ENCODE data around the gene P3H1. TPM values are rescaled to one million over a fixed set of nuclear protein-coding genes. Genes with fewer than 3 reads are reported as not detected.

Gene P3H1
- polyA plus RNA-seq, 1 of the 3 experiments (the other 2 are of a cell fraction): 66.8 TPM

- WGBS (ENCODE audit: low lambda C conversion rate): 94% methylated on average over 31 of the region's 54 CpGs
- Histone ChIP-seq H3K9me3 (no peaks in the 10 kb centered on the region), H3K79me2 (ENCODE audit: insufficient read depth) (no peaks in the 10 kb centered on the region; the same call in 1 of the 2 replicates), H3K36me3 (replicated peaks in 1 of 2; ENCODE audit: control insufficient read depth in 1 of 2, insufficient read depth in 2 of 2, low read length in 1 of 2) (peaks cover 13 to 18% of the 10 kb centered on the region in 2 experiments), H3K27me3 (ENCODE audit: insufficient read depth) (no peaks in the 10 kb centered on the region), H3F3A (replicated peaks; ENCODE audit: insufficient read depth) (no peaks in the 10 kb centered on the region), H4K20me1 (ENCODE audit: insufficient read depth) (no peaks in the 10 kb centered on the region), H2AFZ (ENCODE audit: low read depth) (no peak within 1 kb of the TSS), H3K4me3 (ENCODE audit: low read depth in 2 of 2, low read length in 1 of 2) (no peak within 1 kb of the TSS), H3K9ac (no peak within 1 kb of the TSS), H3K9me2 (no peaks in the 10 kb centered on the region), H3K27ac (ENCODE audit: low read depth in 2 of 2, low read length in 1 of 2) (no peak within 1 kb of the TSS), H3K4me2 (no peak within 1 kb of the TSS), H3K4me1 (ENCODE audit: control insufficient read depth in 1 of 2, insufficient read depth in 2 of 2, low read depth in 1 of 2, low read length in 1 of 2) (peaks cover 0 to 6% of the 10 kb centered on the region in 2 experiments; a peak in 1 of 4 replicates)
- DNase-seq: peak; percentile 27
- TF ChIP-seq GATA2 (CRISPR knock-in tag; IDR thresholded peaks at IDR 0.05): no peak
- no peak for TF ChIP-seq POLR2AphosphoS5 (IDR thresholded peaks at IDR 0.05; ENCODE audit: low read depth, low read length)
- TF ChIP-seq RAD21 (IDR thresholded peaks at IDR 0.05; ENCODE audit: low read length): no peak
- no peak for TF ChIP-seq JUND (IDR thresholded peaks at IDR 0.05)
- TF ChIP-seq TCF12 (IDR thresholded peaks at IDR 0.05): no peak
- CTCF ChIA-PET: interaction anchor here (4.4 kb wide), 1 partner anchor 289 kb away, joined by 33 read pairs; no protein-coding TSS in a partner anchor
- POLR2A ChIA-PET: interaction anchor here (2.4 kb wide), 1 partner anchor 18 kb away, joined by 7 read pairs; the partner anchor contains the start of genes C1orf50 and P3H1
Measured at GRCh38 chr1:42784946-42785693, 18.3 kb upstream of the P3H1 start, which contains the start of gene TMEM269. Gene TMEM269 (plus strand): TSS chr1:42784991. CDS start chr1:42789894, 4,903 bp downstream.

DNA sequence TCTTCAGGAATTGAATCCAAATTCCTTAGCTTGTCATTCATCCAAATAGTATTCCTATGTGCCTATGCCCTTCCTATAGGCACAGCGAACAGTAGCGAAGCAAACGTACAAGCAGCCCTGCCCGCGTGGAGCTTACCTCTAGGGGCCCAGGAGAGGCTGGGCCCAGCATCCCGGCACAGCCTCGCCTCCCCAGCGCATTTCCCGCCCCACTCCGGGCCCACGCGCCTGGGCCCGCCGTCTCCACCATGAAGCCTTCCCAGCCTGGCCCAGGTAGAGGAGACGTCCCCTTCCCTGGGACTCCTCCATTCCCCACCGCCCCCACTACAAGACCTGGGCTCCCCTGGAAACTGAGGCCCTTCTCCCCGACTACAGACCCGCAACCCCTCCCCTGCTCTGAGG lies 17.7 kb upstream of the P3H1 start:
- WGBS (ENCODE audit: low lambda C conversion rate): over 99% methylated on average over 18 of the region's 18 CpGs
- ChIA-PET CTCF (interaction anchor here (4.4 kb wide), 1 partner anchor 289 kb away, joined by 33 read pairs; no protein-coding TSS in a partner anchor), POLR2A (interaction anchor here (2.4 kb wide), 1 partner anchor 18 kb away, joined by 7 read pairs; the partner anchor contains the start of genes C1orf50 and P3H1)

More for the DNA sequence above, 17.7 kb upstream of the P3H1 start:
- no peak overlapping the region for H3K9ac ChIP-seq
- H3K4me3 ChIP-seq (ENCODE audit: low read depth in 2 of 2, low read length in 1 of 2): no peak overlapping the region
- H3K79me2 ChIP-seq (ENCODE audit: insufficient read depth): no peaks in the 10 kb centered on the region; the same call in 1 of the 2 replicates
- no peak overlapping the region for H3K4me2 ChIP-seq
- no peak overlapping the region for H3K27ac ChIP-seq (ENCODE audit: low read depth in 2 of 2, low read length in 1 of 2)
- H4K20me1 ChIP-seq (ENCODE audit: insufficient read depth): no peaks in the 10 kb centered on the region
- H3K9me3 ChIP-seq: no peaks in the 10 kb centered on the region
- H3K4me1 ChIP-seq (ENCODE audit: control insufficient read depth in 1 of 2, insufficient read depth in 2 of 2, low read depth in 1 of 2, low read length in 1 of 2): peaks cover 0 to 6% of the 10 kb centered on the region in 2 experiments; a peak in 1 of 4 replicates
- TF ChIP-seq FOSL2 (IDR thresholded peaks at IDR 0.05; ENCODE audit: borderline replicate concordance, low read depth) (no peak), SMC3 (IDR thresholded peaks at IDR 0.05; ENCODE audit: low read depth, low read length) (no peak), RXRA (IDR thresholded peaks at IDR 0.05; ENCODE audit: borderline replicate concordance, low read depth) (no peak), FOXJ3 (CRISPR knock-in tag; IDR thresholded peaks at IDR 0.05) (no peak), YY1 (IDR thresholded peaks at IDR 0.05; ENCODE audit: low read depth) (no peak), GABPA (IDR thresholded peaks at IDR 0.05; ENCODE audit: low read depth) (no peak), NRF1 (IDR thresholded peaks at IDR 0.05; ENCODE audit: low read depth, low read length) (no peak), IRF3 (IDR thresholded peaks at IDR 0.05; ENCODE audit: low read depth, low read length) (no peak), CHD2 (IDR thresholded peaks at IDR 0.05; ENCODE audit: low read length, partially characterized antibody) (no peak), PBX3 (IDR thresholded peaks at IDR 0.05) (no peak), EZH2phosphoT487 (IDR thresholded peaks at IDR 0.05; ENCODE audit: borderline replicate concordance, low read depth) (no peak), RFX5 (IDR thresholded peaks at IDR 0.05; ENCODE audit: low read length) (no peak), MXI1 (IDR thresholded peaks at IDR 0.05; ENCODE audit: low read depth, low read length) (no peak)
- TF ChIP-seq, protein P1, sequence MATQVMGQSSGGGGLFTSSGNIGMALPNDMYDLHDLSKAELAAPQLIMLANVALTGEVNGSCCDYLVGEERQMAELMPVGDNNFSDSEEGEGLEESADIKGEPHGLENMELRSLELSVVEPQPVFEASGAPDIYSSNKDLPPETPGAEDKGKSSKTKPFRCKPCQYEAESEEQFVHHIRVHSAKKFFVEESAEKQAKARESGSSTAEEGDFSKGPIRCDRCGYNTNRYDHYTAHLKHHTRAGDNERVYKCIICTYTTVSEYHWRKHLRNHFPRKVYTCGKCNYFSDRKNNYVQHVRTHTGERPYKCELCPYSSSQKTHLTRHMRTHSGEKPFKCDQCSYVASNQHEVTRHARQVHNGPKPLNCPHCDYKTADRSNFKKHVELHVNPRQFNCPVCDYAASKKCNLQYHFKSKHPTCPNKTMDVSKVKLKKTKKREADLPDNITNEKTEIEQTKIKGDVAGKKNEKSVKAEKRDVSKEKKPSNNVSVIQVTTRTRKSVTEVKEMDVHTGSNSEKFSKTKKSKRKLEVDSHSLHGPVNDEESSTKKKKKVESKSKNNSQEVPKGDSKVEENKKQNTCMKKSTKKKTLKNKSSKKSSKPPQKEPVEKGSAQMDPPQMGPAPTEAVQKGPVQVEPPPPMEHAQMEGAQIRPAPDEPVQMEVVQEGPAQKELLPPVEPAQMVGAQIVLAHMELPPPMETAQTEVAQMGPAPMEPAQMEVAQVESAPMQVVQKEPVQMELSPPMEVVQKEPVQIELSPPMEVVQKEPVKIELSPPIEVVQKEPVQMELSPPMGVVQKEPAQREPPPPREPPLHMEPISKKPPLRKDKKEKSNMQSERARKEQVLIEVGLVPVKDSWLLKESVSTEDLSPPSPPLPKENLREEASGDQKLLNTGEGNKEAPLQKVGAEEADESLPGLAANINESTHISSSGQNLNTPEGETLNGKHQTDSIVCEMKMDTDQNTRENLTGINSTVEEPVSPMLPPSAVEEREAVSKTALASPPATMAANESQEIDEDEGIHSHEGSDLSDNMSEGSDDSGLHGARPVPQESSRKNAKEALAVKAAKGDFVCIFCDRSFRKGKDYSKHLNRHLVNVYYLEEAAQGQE (IDR thresholded peaks at IDR 0.05; ENCODE audit: low read depth, low read length): no peak
- no peaks in the 10 kb centered on the region for H3K9me2 ChIP-seq
- no peak overlapping the region for H2AFZ ChIP-seq (ENCODE audit: low read depth)
- no peaks in the 10 kb centered on the region for H3K27me3 ChIP-seq (ENCODE audit: insufficient read depth)
- DNase-seq: no peak
- peaks cover 18 to 20% of the 10 kb centered on the region in 2 experiments for H3K36me3 ChIP-seq (replicated peaks in 1 of 2; ENCODE audit: control insufficient read depth in 1 of 2, insufficient read depth in 2 of 2, low read length in 1 of 2)
- no peaks in the 10 kb centered on the region for H3F3A ChIP-seq (replicated peaks; ENCODE audit: insufficient read depth)

All from SK-N-SH (cell line).